ENCODE measurements around the gene PSAT1. TPM values are rescaled to one million over a fixed set of nuclear protein-coding genes. Genes with fewer than 3 reads are reported as not detected.

PSAT1 gene
- total and polyA plus RNA-seq, 2 of the 8 experiments (the other 6 are each of a cell fraction or from before 2014, with no cell fraction given), result 204 to 341 TPM

GRCh38 chr9:78296201-78296892 is 578 bp upstream of the PSAT1 start:
- Histone ChIP-seq H4K8ac (ENCODE audit: extremely low read depth, insufficient read depth, low read length) (peak overlapping the region; percentile 97; the same call in 1 of the 2 replicates), H2BK5ac (ENCODE audit: low read depth, low read length) (peak overlapping the region; percentile 97), H3K56ac (replicated peaks; ENCODE audit: insufficient read length, low read depth, low read length) (peak overlapping the region; percentile 95), H2BK20ac (ENCODE audit: low read length) (no peak overlapping the region), H3K14ac (ENCODE audit: insufficient read length) (no peak overlapping the region), H3K4me1 (replicated peaks in 1 of 4; ENCODE audit: control insufficient read depth in 3 of 4, insufficient read depth in 4 of 4, low read length in 3 of 4) (peaks cover 8 to 16% (median 12%) of the 10 kb centered on the region in 4 experiments; a peak in 6 of 7 replicates), H4K20me1 (replicated peaks in 1 of 2; ENCODE audit: control insufficient read depth in 1 of 2, insufficient read depth in 2 of 2, low read length in 2 of 2) (peaks cover 6 to 11% of the 10 kb centered on the region in 2 experiments), H4K5ac (ENCODE audit: insufficient read length, low read depth, low read length) (peak overlapping the region; percentile 92), H4K91ac (replicated peaks; ENCODE audit: insufficient read length, low read length) (peak overlapping the region; percentile 95), H3K9me3 (ENCODE audit: insufficient read depth in 2 of 2, low read depth in 1 of 2, low read length in 1 of 2) (no peaks in the 10 kb centered on the region), H2BK12ac (ENCODE audit: low read depth, low read length) (peak overlapping the region; percentile 41; the same call in 1 of the 2 replicates), H3K36me3 (ENCODE audit: control insufficient read depth in 2 of 4, insufficient read depth in 4 of 4, low read length in 3 of 4) (peaks cover 11 to 27% (median 15%) of the 10 kb centered on the region in 4 experiments), H3K27me3 (replicated peaks in 1 of 4; ENCODE audit: control insufficient read depth in 3 of 4, extremely low read depth in 1 of 4, insufficient read depth in 3 of 4, low read length in 3 of 4) (no peaks in the 10 kb centered on the region), H2BK120ac (replicated peaks; ENCODE audit: low read depth, low read length) (peak overlapping the region; percentile 41), H2AK5ac (ENCODE audit: low read depth, low read length) (peak overlapping the region; percentile 32; the same call in 1 of the 2 replicates), H3K23me2 (ENCODE audit: low read depth, low read length) (peaks cover 7% of the 10 kb centered on the region; the same call in 1 of the 2 replicates), H2AFZ (ENCODE audit: low read length) (no peak overlapping the region), H3K79me2 (ENCODE audit: control insufficient read depth in 1 of 2, insufficient read depth in 2 of 2, low read length in 2 of 2) (peaks cover 15 to 44% of the 10 kb centered on the region in 2 experiments), H3K18ac (ENCODE audit: extremely low read depth, low read length) (peak overlapping the region; percentile 95), H3K9ac (replicated peaks in 1 of 4; ENCODE audit: extremely low read depth in 1 of 4, low read depth in 3 of 4, low read length in 3 of 4) (peak overlapping the region; percentile 94 to 99 (median 96)), H3K4me2 (ENCODE audit: insufficient read depth in 1 of 2, low read depth in 2 of 2, low read length in 2 of 2) (peak overlapping the region; percentile 83 to 87), H3K79me1 (ENCODE audit: low read depth, low read length) (peaks cover 4% of the 10 kb centered on the region), H3K23ac (ENCODE audit: insufficient read length) (no peak overlapping the region), H2BK15ac (ENCODE audit: low read length) (peak overlapping the region; percentile 54; the same call in 1 of the 2 replicates), H3K27ac (ENCODE audit: low read depth, low read length) (peak overlapping the region; percentile 94), H3K4ac (replicated peaks; ENCODE audit: insufficient read length, low read depth, low read length) (peak overlapping the region; percentile 80), H3K4me3 (ENCODE audit: extremely low read depth in 1 of 4, insufficient read depth in 2 of 4, low read depth in 3 of 4, low read length in 4 of 4) (peak overlapping the region; percentile 87 to 93 (median 90))
- CTCF ChIA-PET (ENCODE audit: partially characterized antibody), result interaction anchor here (0.7 to 3.2 kb wide), 6 partner anchors 11 to 34 kb away, joined by 3 to 21 read pairs (median 4); no protein-coding TSS in a partner anchor
- DNase-seq (ENCODE audit: low read depth in 1 of 2, low spot score in 2 of 2) (peak in 1 of 2 experiments; percentile 61), FAIRE-seq (no peak)
- POLR2A ChIA-PET (ENCODE audit: partially characterized antibody), result interaction anchor here (0.7 to 27.8 kb wide), 50 partner anchors 13 to 1280 kb away, joined by 3 to 936 read pairs (median 5); partner anchors contain the start of genes CEP78, GNAQ and TLE4
- 2% methylated on average over 32 of the region's 32 CpGs; no CpG with 5 or more reads in 1 of the 2 experiments for WGBS, 2 experiments (ENCODE audit: extremely low coverage in 1 of 2, insufficient coverage in 1 of 2, insufficient read length in 1 of 2, insufficient replicate concordance in 2 of 2, low coverage in 1 of 2, low lambda C conversion rate in 2 of 2, missing lambda C conversion rate in 1 of 2)
- TF ChIP-seq KDM4A (IDR thresholded peaks at IDR 0.05; ENCODE audit: low read depth, low read length, severe bottlenecking) (peak; percentile 5), POLR2A (IDR thresholded peaks at IDR 0.05; ENCODE audit: control extremely low read depth in 1 of 2, low read depth in 2 of 2, low read length in 2 of 2) (peak in 1 of 2 experiments; percentile 81; a peak in 2 of 3 replicates), TAF7 (optimal IDR thresholded peaks at IDR 0.05; ENCODE audit: borderline replicate concordance, low read depth, low read length) (peak; percentile 47), PHF8 (conservative IDR thresholded peaks at IDR 0.05; ENCODE audit: low read depth, low read length) (peak; percentile 32; the same call in 1 of the 2 replicates), EZH2 (IDR thresholded peaks at IDR 0.05; ENCODE audit: low read depth, low read length, severe bottlenecking) (no peak)

All from H1 (cell line).